AG04449 (cell line): ENCODE measurements around the gene ABCG1.

ENCODE experiments used
- CTCF ChIA-PET: fragments of 350-600 bp; formaldehyde crosslinking; extraction: SDS; loops from one replicate; lab custom pipeline; 2021; ENCODE audit warnings: antibody characterized with exemption; lab: Yijun Ruan, JAX
- POLR2A ChIA-PET: fragments of 400-600, 350-600 bp; formaldehyde crosslinking; extraction: SDS; loops from one replicate; lab custom pipeline; 2020; ENCODE audit warnings: antibody characterized with exemption, inconsistent platforms; lab: Yijun Ruan, JAX
- DNase-seq: peaks from one replicate; pipeline ENCODE4 v3.0.0-alpha.2; 2010; ENCODE audit warnings: low read depth, low spot score
- H3K4me3 ChIP-seq: 2 replicates; pipeline ENCODE4 v1.5.1; 2011; ENCODE audit warnings: low read depth, mild to moderate bottlenecking, control low read depth, low read length
- TF ChIP-seq, protein P1 (sequence below): IDR thresholded peaks from one replicate; pipeline ENCODE4 v1.5.1; 2011; ENCODE audit warnings: mild to moderate bottlenecking, moderate library complexity, low read length, control low read depth, inconsistent platforms; ENCODE audit not compliant: insufficient read depth; ENCODE audit errors: missing control alignments

The ABCG1 gene

DNA sequence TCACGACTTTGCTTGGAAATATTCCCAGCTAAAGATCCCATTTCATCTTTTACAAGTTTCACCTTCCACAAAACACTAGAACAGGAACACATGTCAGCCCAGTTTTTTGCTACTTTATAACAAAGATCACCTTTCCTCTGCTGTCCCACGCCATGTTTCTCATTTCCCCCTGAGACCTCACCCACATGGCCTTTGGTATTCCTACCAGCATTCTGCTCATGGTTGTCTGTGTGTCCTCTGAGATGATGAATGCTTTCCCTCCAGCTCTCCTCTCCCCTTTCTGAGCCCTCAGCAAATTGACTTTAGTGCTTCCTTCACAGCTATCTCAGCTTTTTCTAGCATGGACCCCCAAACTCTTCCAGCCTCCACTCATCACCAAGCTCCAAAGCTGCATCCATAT lies 32.3 kb upstream of the ABCG1 start:
- no peak for DNase-seq
- no peak overlapping the region for H3K4me3 ChIP-seq
- CTCF ChIA-PET = no interaction called here
- POLR2A ChIA-PET = no interaction called here
- TF ChIP-seq, protein P1, sequence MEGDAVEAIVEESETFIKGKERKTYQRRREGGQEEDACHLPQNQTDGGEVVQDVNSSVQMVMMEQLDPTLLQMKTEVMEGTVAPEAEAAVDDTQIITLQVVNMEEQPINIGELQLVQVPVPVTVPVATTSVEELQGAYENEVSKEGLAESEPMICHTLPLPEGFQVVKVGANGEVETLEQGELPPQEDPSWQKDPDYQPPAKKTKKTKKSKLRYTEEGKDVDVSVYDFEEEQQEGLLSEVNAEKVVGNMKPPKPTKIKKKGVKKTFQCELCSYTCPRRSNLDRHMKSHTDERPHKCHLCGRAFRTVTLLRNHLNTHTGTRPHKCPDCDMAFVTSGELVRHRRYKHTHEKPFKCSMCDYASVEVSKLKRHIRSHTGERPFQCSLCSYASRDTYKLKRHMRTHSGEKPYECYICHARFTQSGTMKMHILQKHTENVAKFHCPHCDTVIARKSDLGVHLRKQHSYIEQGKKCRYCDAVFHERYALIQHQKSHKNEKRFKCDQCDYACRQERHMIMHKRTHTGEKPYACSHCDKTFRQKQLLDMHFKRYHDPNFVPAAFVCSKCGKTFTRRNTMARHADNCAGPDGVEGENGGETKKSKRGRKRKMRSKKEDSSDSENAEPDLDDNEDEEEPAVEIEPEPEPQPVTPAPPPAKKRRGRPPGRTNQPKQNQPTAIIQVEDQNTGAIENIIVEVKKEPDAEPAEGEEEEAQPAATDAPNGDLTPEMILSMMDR = no peak

DNA sequence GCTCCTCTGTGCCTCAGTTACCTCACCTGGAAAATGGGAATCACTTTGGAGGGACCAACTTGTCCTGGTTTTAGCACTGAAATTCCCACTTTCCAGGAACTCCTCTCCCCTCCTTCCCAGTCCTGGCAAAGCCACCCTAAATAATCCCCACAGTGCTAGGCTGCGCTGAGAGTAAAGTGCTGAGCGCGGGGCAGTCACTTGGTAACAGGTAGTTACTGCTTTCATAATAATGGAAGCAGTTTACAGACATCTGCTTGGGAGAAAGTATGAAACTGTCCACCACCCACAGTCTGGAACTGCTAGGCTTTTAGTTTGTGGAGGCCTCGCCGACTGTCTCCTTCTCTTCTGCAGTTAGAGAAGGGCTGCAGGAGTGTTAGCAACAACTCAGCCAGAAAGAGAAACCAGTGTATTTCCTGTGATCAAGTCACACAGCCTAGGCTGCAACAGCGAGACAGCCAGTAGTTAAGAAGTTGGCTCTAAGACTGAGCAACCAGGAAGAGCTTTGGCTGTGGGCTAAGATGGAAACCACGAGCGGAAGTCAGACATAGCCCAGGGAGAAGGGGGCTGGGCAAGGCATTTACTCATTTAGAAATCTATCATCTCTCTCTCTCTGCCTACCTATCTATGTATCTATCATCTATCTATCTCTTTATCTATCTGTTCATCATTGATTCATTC lies 30.8 kb upstream of the ABCG1 start:
- H3K4me3 ChIP-seq = no peak overlapping the region

DNA sequence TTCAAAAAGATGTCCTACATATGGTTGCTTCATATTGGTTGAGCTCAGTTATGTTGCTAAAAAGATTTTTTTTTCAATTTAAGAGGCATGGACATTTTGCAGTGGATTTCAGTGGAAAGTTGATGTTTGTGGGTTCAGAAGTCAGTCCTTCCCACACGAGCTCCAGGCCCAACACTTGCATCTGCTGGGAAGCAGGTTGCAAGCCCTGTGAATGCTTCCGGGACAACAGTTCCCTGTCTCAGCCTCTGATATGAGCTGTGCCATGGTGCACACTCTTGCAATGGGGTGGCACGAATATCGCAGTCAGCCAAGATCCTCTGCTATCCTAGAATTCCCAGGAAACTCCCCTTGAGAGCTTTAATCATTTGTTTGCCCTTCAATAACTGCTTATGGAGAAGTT lies 30.3 kb upstream of the ABCG1 start:
- TF ChIP-seq, protein P1 = no peak
- CTCF ChIA-PET = no interaction called here
- POLR2A ChIA-PET = no interaction called here
- no peak for DNase-seq
- H3K4me3 ChIP-seq = no peak overlapping the region

More for the DNA sequence above, 30.8 kb upstream of the ABCG1 start:
- TF ChIP-seq, protein P1 = no peak
- DNase-seq = no peak
- CTCF ChIA-PET = no interaction called here
- POLR2A ChIA-PET = no interaction called here

DNA sequence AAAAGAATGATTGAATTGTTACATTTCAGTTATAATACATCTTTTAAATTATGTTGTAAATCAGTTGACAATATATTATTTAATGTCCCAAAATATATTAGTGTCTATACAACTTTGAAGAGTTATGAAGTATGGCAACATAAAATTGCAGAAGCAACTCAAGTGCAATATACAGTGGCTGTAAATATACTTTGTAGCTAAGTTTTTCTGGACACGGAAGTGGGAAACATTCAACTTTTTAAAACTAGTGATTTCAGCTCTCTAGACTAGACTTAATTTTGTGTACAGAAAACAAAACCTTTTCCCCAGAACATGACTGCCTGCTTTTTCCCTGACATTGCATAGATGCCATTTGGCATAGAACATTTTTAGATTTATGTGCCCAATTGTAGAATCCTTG lies 29.5 kb upstream of the ABCG1 start:
- H3K4me3 ChIP-seq = no peak overlapping the region
- TF ChIP-seq, protein P1 = no peak
- CTCF ChIA-PET = interaction anchor here (1.1 kb wide), 1 partner anchor 44 kb away, joined by 4 read pairs; no protein-coding TSS in a partner anchor
- no peak for DNase-seq
- POLR2A ChIA-PET = no interaction called here

DNA sequence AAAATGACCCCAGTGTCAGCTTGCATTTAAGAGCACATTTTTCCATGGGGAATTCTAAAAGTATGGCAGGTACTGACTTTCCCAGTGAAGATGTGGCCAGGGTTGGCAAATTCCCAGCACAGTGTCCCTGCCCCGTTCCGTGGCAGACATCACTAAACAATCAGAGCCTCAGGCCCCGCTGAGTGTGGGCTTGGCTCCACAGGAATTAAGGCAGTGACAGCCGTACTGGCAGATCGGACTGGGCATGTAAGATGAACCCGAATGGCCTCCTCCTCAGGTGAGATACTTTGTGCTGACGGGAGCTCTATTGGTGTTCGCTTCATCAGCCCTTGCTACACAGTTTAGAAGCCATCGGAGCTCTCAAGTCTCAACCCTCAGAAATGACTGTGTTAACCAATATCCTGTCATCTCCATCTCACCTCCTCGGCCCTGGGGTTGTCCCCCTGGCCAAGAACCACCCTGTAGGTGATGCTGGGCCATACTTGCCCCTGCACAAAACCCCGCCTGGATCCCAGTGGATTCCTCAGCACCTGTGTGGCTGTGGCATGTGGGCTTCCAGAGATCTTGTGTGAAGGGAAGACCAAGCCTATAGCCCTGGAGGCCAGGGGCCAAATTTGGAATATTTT lies 29.0 kb upstream of the ABCG1 start:
- no peak for DNase-seq
- TF ChIP-seq, protein P1 = no peak
- ChIA-PET CTCF (interaction anchor here (1.1 kb wide), 1 partner anchor 44 kb away, joined by 4 read pairs; no protein-coding TSS in a partner anchor), POLR2A (no interaction called here)
- no peak overlapping the region for H3K4me3 ChIP-seq

DNA sequence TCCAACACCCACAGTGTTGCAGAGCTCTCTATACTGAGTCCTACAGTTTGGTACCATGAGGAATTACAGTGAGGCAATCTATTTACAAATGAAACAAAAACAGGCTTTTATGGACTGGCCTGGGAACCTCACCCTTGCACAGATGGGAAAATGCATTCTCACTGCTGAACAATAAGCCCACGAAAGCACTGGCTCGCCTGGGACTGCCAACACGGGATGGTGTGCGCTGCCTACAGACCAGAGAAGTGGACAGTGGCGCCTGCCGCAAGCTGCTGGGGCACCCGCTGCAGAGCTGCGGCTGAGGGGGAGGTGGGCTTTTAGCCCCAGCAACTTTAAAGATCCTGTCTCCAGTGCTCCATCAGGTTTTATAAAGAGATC lies 28.5 kb upstream of the ABCG1 start:
- TF ChIP-seq, protein P1 = no peak
- no peak for DNase-seq
- no peak overlapping the region for H3K4me3 ChIP-seq
- CTCF ChIA-PET = no interaction called here
- POLR2A ChIA-PET = no interaction called here
